HG03354 (cell line): ENCODE data around the gene MOB1A.

Experiments used
- ATAC-seq: cut with Tn5 transposase; IDR thresholded peaks from one replicate; pipeline ENCODE4 v1.9.1; 2021; ENCODE audit warnings: mild to moderate bottlenecking; ENCODE audit not compliant: unreplicated experiment, poor library complexity, severe bottlenecking

The MOB1A gene

GRCh38 chr2:74111380-74111779, 67.3 kb downstream of the MOB1A start:
- ATAC-seq: no peak

DNA sequence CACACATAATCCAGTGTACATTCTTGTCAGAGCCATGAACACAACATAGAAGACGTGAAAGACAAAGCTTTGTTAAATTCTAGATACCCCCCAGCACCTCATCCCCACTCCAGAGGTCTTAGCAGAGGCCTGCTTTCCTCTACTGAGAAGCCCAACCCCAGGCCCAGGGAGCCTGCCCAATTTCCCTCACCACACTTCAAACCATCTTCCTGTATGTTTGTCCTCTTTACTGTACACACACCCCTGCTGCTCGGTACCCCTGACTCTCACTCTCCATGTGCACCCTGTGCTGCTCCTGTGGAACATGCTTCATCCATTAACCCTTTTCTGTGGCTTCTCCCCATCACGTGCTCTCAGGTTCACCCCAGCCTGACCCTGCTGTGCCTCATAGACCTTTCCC, 68.1 kb downstream of the MOB1A start:
- no peak for ATAC-seq

DNA sequence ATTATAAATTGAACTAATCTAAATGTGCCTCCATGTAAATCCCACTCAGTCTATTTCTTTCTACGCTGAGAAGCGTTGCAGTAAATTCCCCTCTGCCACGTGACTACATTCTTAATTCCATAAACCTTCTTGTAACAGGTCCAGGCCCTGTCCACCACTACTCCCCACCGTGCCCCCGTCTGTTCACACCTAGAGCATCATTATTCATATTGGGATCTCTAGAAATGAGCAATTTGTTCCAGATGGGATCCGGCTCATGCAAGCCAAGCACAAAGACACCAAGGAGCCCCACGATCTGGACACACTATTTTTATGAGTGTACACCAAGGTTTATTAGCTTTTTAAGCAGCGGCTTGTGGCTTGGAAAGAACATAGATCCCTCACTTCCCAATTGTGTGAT, 69.1 kb downstream of the MOB1A start:
- no peak for ATAC-seq

- ATAC-seq: no peak
Observed at GRCh38 chr2:74107071-74107470, 71.6 kb downstream of the MOB1A start.

GRCh38 chr2:74105413-74105812, 73.3 kb downstream of the MOB1A start:
- no peak for ATAC-seq

DNA sequence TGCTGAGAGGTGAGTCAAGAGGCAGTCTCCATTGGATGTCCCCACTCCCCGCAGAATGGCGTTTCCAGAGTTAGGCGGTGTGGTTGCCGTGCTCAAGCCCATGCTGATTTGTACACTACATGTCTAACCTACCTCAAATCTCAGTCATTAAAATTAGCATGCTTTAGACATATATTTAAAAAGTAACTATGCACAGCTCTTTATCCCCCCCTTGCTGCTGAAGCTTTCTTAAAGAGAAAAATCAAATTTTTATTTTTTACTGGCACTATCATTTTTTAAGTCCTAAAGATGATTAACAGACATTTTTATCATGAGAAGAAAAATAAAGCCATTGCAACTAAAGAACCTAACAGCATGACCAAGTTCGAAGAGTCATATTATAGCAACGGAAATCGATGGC, 73.8 kb downstream of the MOB1A start:
- no peak for ATAC-seq

GRCh38 chr2:74103763-74104162, 74.9 kb downstream of the MOB1A start:
- ATAC-seq: no peak
